GM12891 (cell line): ENCODE measurements around the gene URI1. TPM values are rescaled to one million over a fixed set of nuclear protein-coding genes. Genes with fewer than 3 reads are reported as not detected.
"Not testable (repeated sequence)": the region's sequence is repeated elsewhere in the genome, so short reads cannot be mapped to it uniquely, and the experiment has no call there.

Experiments
- DNase-seq: peaks from one replicate; pipeline ENCODE4 v3.0.0; 2011; ENCODE audit warnings: low spot score; ENCODE audit not compliant: insufficient read length
- FAIRE-seq: peaks from 2 replicates; lab custom pipeline; 2011; peaks lifted over from hg19 to GRCh38; lab: Jason Lieb, UNC
- PAX5 ChIP-seq: IDR thresholded peaks from 2 replicates; pipeline ENCODE4 v1.6.1; 2011; ENCODE audit warnings: low read length, moderate library complexity, mild to moderate bottlenecking; ENCODE audit not compliant: insufficient read depth, severe bottlenecking
- POLR2A ChIP-seq: IDR thresholded peaks from 2 replicates; pipeline ENCODE4 v1.6.1; 2011; ENCODE audit warnings: low read depth, low read length, control low read depth
- POLR2AphosphoS5 ChIP-seq: IDR thresholded peaks from 2 replicates; pipeline ENCODE4 v1.6.1; 2011; ENCODE audit warnings: low read depth, low read length, control low read depth
- POU2F2 ChIP-seq: IDR thresholded peaks from 2 replicates; pipeline ENCODE4 v1.6.1; 2011; ENCODE audit warnings: low read depth, mild to moderate bottlenecking, control low read depth, low read length, moderate library complexity
- SPI1 ChIP-seq: IDR thresholded peaks from 2 replicates; pipeline ENCODE4 v1.6.1; 2011; ENCODE audit warnings: low read depth, low read length, control low read depth
- TAF1 ChIP-seq: IDR thresholded peaks from 2 replicates; pipeline ENCODE4 v1.6.1; 2011; ENCODE audit warnings: low read depth, low read length, control low read depth
- polyA plus RNA-seq: library from polyadenylated mRNA; unstranded; fragments of >200 nt; gene quantifications from one replicate; pipeline ENCODE4 v1.2.1, GENCODE V29; 2012; ENCODE audit warnings: low read depth, missing spikeins, inconsistent platforms; ENCODE audit not compliant: missing spikeins

URI1 gene
- polyA plus RNA-seq, result 45.5 TPM

DNA sequence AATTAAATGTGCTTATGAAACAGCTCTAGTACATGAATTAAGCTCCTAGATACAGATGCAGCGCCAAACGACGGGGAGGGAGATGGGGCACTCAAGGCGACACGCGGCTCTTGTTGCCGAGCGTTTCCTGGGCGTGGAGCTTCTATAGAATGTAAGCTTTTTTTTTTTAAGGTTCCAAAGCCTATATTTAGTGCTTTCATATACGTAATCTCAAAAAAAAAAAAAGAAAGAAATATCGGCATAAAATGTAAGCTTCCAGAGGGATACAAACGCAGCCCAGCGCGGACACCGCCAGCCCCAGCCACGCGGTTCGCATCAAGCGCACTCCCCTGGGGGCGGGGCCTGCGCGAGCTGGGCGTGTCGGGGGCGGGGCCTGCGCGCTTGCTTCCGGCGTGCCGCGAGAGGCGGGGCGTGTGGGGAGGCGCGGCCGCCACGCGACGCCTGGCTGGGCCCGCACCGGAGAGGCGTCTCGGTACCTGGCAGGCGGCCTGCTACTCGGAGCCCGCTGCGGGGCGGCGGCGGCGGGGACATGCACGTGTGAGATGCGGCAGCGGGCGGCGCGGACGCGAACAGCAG, at the start of gene URI1:
Gene URI1, plus strand, starts transcription at position 412 of the 576 bp plus-strand sequence. CDS start 309 bp downstream, outside the sequence.
- peak; percentile 7; the same call in 1 of the 2 replicates for TF ChIP-seq TAF1
- TF ChIP-seq POLR2A, result peak; percentile 37
- TF ChIP-seq POLR2AphosphoS5, result no peak
- TF ChIP-seq PAX5, result peak; percentile 73
- peak; percentile 84 for DNase-seq
- FAIRE-seq, result peak; percentile 94

- no peak for DNase-seq
- TF ChIP-seq PAX5, result no peak
- TF ChIP-seq POU2F2, result no peak
- TF ChIP-seq SPI1, result no peak
- no peak for TF ChIP-seq POLR2A
- TF ChIP-seq POLR2AphosphoS5, result no peak
- TF ChIP-seq TAF1, result no peak
- FAIRE-seq, result no peak
These were observed 48.3 kb upstream of the URI1 start for GRCh38 chr19:29893606-29894284.

- FAIRE-seq, result no peak
These were observed 45.2 kb upstream of the URI1 start for GRCh38 chr19:29896802-29897201.

DNA sequence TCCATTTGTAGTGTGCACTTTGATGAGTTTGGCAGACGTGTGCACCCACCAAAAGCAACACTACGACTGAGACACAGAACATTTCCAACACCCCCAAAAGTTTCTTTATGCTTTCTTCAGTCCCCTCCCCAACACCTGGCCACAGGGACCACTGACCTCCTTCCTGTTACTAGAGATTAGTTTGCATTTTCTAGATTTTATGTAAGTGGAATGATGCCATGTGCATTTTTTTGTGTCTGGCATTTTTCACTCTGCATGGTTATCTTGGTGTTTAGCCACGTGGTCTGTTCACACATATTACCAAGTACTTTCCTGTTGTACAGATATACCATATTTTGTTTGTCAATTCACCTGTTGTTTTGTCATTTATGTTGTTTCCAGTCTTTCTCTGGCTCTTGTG, 44.6 kb upstream of the URI1 start:
- TF ChIP-seq TAF1, result no peak
- TF ChIP-seq POLR2AphosphoS5, result no peak
- TF ChIP-seq SPI1, result no peak
- TF ChIP-seq PAX5, result no peak
- no peak for TF ChIP-seq POLR2A
- TF ChIP-seq POU2F2, result no peak
- no peak for FAIRE-seq
- no peak for DNase-seq

More at GRCh38 chr19:29896802-29897201, 45.2 kb upstream of the URI1 start:
- TF ChIP-seq TAF1 (no peak), SPI1 (no peak), POU2F2 (no peak), PAX5 (no peak), POLR2A (no peak), POLR2AphosphoS5 (no peak)
- no peak for DNase-seq

- no peak for TF ChIP-seq POLR2A
- no peak for TF ChIP-seq SPI1
- no peak for TF ChIP-seq POLR2AphosphoS5
- TF ChIP-seq POU2F2, result no peak
- no peak for TF ChIP-seq TAF1
- no peak for TF ChIP-seq PAX5
- DNase-seq (no peak), FAIRE-seq (no peak)
These were observed 38.0 kb upstream of the URI1 start for GRCh38 chr19:29904017-29904416.

- no peak for TF ChIP-seq PAX5
- DNase-seq (no peak), FAIRE-seq (no peak)
These were observed 32.8 kb upstream of the URI1 start for GRCh38 chr19:29908963-29909944.

DNA sequence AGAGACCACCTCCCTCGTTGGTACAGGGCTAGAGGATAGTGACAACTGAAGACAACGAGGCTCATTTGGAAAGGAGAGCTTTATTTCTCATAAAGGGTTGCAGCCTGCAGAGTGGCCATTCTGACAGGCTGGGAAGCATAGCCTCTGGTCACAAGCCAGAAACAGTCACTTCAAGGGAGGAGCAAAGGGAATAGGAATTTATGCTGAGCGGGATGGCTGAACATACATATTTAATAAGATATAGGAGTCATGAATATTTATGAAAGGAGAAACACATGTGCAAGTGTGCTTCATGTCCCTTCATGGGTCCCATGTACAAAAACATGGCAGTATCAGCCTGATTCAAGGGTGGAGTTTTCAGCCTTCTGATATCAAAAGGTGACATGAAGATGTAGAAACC, 27.1 kb upstream of the URI1 start:
- DNase-seq (no peak), FAIRE-seq (no peak)
- TF ChIP-seq POLR2A (no peak), SPI1 (no peak), PAX5 (no peak), TAF1 (no peak), POLR2AphosphoS5 (no peak), POU2F2 (no peak)

GRCh38 chr19:29915832-29916231, 26.2 kb upstream of the URI1 start:
- DNase-seq, FAIRE-seq: not testable (repeated sequence)

DNA sequence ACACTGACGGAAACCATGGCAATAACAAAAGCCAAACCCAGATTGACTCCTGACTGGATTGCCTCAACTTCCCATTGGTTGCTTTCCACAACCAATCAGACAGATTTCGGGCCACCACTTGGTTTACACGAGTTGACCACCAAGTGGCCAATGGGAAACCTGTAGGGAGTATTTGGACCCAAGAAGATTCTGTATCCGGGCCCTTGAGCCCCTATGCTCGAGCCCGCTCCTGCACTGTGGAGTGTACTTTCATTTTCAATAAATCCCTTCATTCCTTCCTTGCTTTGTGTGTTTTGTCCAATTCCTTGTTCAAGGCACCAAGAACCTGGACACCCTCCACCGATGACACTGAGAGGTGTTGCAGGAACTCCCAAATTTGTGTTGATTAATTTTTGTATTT, 24.1 kb upstream of the URI1 start:
- DNase-seq (no peak), FAIRE-seq (no peak)
- TF ChIP-seq POLR2A, result no peak
- no peak for TF ChIP-seq POU2F2
- TF ChIP-seq TAF1, result no peak
- no peak for TF ChIP-seq SPI1
- no peak for TF ChIP-seq POLR2AphosphoS5
- no peak for TF ChIP-seq PAX5

GRCh38 chr19:29918891-29919290, 23.1 kb upstream of the URI1 start:
- FAIRE-seq (no peak), DNase-seq (no peak)
- no peak for TF ChIP-seq SPI1
- no peak for TF ChIP-seq POU2F2
- no peak for TF ChIP-seq PAX5
- TF ChIP-seq POLR2A, result no peak
- TF ChIP-seq TAF1, result no peak
- no peak for TF ChIP-seq POLR2AphosphoS5
